Suprapubic skin (tissue), 3 donors: Measurements from ENCODE around the gene ESR2.

ENCODE experiments used
- EP300 ChIP-seq: sonication (generic); formaldehyde crosslinking; IDR thresholded peaks from one replicate; pipeline ENCODE4 v1.6.1; 2017; ENCODE audit warnings: antibody characterized with exemption
- TF ChIP-seq, protein P1 (sequence below), 2 donors: fragments of 200-600 bp in 1 of 2; fragments of 450-650 bp in 1 of 2; sonication (generic) in 1 of 2; IDR thresholded peaks; one replicate each; pipeline ENCODE4 v1.5.1; 2016 to 2019; ENCODE audit warnings: antibody characterized with exemption in 2 of 2, mild to moderate bottlenecking in 1 of 2, moderate library complexity in 1 of 2

DNA sequence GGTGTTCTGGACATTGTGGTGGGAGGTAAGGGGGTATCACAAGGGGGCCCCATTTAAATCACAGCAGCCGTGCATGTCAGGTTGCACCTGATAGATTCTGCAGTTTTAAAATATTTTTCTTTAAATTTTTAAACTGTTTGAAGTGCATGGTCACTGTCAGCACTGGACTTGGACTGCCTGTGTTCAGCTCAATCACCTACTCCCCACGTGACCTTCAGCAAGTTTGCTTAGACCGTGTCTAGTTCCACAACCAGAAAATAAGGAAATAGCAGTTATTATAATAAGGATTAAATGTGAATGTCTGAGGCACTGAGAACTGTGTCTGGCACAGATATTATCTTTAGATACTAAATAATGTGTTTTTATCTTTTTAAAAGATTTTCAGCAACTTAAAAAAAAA is 64.7 kb downstream of the ESR2 start:
- TF ChIP-seq EP300, result no peak
- TF ChIP-seq, protein P1, sequence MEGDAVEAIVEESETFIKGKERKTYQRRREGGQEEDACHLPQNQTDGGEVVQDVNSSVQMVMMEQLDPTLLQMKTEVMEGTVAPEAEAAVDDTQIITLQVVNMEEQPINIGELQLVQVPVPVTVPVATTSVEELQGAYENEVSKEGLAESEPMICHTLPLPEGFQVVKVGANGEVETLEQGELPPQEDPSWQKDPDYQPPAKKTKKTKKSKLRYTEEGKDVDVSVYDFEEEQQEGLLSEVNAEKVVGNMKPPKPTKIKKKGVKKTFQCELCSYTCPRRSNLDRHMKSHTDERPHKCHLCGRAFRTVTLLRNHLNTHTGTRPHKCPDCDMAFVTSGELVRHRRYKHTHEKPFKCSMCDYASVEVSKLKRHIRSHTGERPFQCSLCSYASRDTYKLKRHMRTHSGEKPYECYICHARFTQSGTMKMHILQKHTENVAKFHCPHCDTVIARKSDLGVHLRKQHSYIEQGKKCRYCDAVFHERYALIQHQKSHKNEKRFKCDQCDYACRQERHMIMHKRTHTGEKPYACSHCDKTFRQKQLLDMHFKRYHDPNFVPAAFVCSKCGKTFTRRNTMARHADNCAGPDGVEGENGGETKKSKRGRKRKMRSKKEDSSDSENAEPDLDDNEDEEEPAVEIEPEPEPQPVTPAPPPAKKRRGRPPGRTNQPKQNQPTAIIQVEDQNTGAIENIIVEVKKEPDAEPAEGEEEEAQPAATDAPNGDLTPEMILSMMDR (IDR thresholded peaks at IDR 0.05), result no peak
